ENCODE measurements around the gene AIG1.
"Not testable (repeated sequence)": the region's sequence is repeated elsewhere in the genome, so short reads cannot be mapped to it uniquely, and the experiment has no call there.

Gene AIG1

GRCh38 chr6:143060806-143061596 is at the start of gene AIG1:
TSS of gene AIG1 (plus strand) at chr6:143060889. CDS start at chr6:143060926, 37 bp downstream.
- DNase-seq (ENCODE audit: low read depth): peak; percentile 31

GRCh38 chr6:143014764-143015163 is 45.9 kb upstream of the AIG1 start:
- no peak for DNase-seq (ENCODE audit: low read depth)

- no peak for DNase-seq (ENCODE audit: low read depth)
Observed at GRCh38 chr6:143015300-143015706, 45.4 kb upstream of the AIG1 start.

- no peak for DNase-seq (ENCODE audit: low read depth)
Observed at GRCh38 chr6:143018955-143019354, 41.7 kb upstream of the AIG1 start.

GRCh38 chr6:143020862-143021261 is 39.8 kb upstream of the AIG1 start:
- DNase-seq (ENCODE audit: low read depth): not testable (repeated sequence)

GRCh38 chr6:143021543-143021942 is 39.1 kb upstream of the AIG1 start:
- no peak for DNase-seq (ENCODE audit: low read depth)

- no peak for DNase-seq (ENCODE audit: low read depth)
Observed at GRCh38 chr6:143022587-143022986, 38.1 kb upstream of the AIG1 start.

- DNase-seq (ENCODE audit: low read depth): no peak
Observed at GRCh38 chr6:143023695-143024094, 37.0 kb upstream of the AIG1 start.

- DNase-seq (ENCODE audit: low read depth): no peak
Observed at GRCh38 chr6:143024977-143025376, 35.7 kb upstream of the AIG1 start.

GRCh38 chr6:143026696-143027449 is 33.8 kb upstream of the AIG1 start:
- DNase-seq (ENCODE audit: low read depth): peak; percentile 17

- no peak for DNase-seq (ENCODE audit: low read depth)
Observed at GRCh38 chr6:143034689-143035334, 25.9 kb upstream of the AIG1 start.

GRCh38 chr6:143037470-143037869 is 23.2 kb upstream of the AIG1 start:
- no peak for DNase-seq (ENCODE audit: low read depth)

- DNase-seq (ENCODE audit: low read depth): no peak
Observed at GRCh38 chr6:143038833-143039232, 21.9 kb upstream of the AIG1 start.

GRCh38 chr6:143039548-143039947 is 21.1 kb upstream of the AIG1 start:
- no peak for DNase-seq (ENCODE audit: low read depth)

GRCh38 chr6:143040018-143040417 is 20.7 kb upstream of the AIG1 start:
- no peak for DNase-seq (ENCODE audit: low read depth)

GRCh38 chr6:143044345-143044744 is 16.3 kb upstream of the AIG1 start:
- not testable (repeated sequence) for DNase-seq (ENCODE audit: low read depth)

GRCh38 chr6:143049611-143050010 is 11.1 kb upstream of the AIG1 start:
- no peak for DNase-seq (ENCODE audit: low read depth)

GRCh38 chr6:143050509-143050908 is 10.2 kb upstream of the AIG1 start:
- DNase-seq (ENCODE audit: low read depth): no peak

- DNase-seq (ENCODE audit: low read depth): no peak
Observed at GRCh38 chr6:143052282-143052681, 8.4 kb upstream of the AIG1 start.

- no peak for DNase-seq (ENCODE audit: low read depth)
Observed at GRCh38 chr6:143053856-143054255, 6.8 kb upstream of the AIG1 start.

GRCh38 chr6:143054329-143054728 is 6.4 kb upstream of the AIG1 start:
- no peak for DNase-seq (ENCODE audit: low read depth)

- no peak for DNase-seq (ENCODE audit: low read depth)
Observed at GRCh38 chr6:143055213-143055612, 5.5 kb upstream of the AIG1 start.

GRCh38 chr6:143055891-143056290 is 4.8 kb upstream of the AIG1 start:
- no peak for DNase-seq (ENCODE audit: low read depth)

Data from HS-27A (cell line).